Choroid plexus epithelial cell (primary cell): ENCODE data around the gene TNRC6B.

Experiments used
- DNase-seq: peaks from one replicate; pipeline ENCODE4 v3.0.0-alpha.2; 2010; ENCODE audit warnings: low read depth
- H3K4me3 ChIP-seq: 2 replicates; pipeline ENCODE4 v1.5.1; 2011; ENCODE audit warnings: low read depth, mild to moderate bottlenecking, control low read depth, low read length, moderate library complexity
- CTCF ChIP-seq: conservative IDR thresholded peaks from 2 replicates; pipeline ENCODE4 v1.5.1; 2011; ENCODE audit warnings: low read depth, mild to moderate bottlenecking, control low read depth, inconsistent platforms, low read length, moderate library complexity

Gene TNRC6B

GRCh38 chr22:40300884-40301672 lies 123.4 kb downstream of the TNRC6B start:
- H3K4me3 ChIP-seq = no peak overlapping the region
- DNase-seq = no peak
- no peak for TF ChIP-seq CTCF

DNA sequence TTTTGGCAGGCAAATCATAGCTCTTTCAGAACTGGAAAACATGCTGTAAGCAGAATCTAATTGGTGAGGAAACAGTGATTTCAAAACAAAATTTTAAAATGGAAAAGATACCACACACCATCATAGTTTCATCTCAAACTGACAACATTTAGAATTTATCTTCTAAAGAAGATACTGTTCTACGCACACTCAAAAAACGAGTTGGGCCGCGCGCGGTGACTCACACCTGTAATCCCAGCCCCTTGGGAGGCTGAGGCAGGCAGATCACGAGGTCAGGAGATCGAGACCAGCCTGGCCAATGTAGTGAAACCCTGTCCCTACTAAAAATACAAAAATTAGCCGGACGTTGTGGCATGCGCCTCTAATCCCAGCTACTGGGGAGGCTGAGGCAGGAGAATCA lies 124.4 kb downstream of the TNRC6B start:
- no peak overlapping the region for H3K4me3 ChIP-seq
- no peak for DNase-seq
- no peak for TF ChIP-seq CTCF

- no peak for TF ChIP-seq CTCF
- no peak for DNase-seq
- H3K4me3 ChIP-seq = no peak overlapping the region
Measured at GRCh38 chr22:40305625-40306024, 127.9 kb downstream of the TNRC6B start.

DNA sequence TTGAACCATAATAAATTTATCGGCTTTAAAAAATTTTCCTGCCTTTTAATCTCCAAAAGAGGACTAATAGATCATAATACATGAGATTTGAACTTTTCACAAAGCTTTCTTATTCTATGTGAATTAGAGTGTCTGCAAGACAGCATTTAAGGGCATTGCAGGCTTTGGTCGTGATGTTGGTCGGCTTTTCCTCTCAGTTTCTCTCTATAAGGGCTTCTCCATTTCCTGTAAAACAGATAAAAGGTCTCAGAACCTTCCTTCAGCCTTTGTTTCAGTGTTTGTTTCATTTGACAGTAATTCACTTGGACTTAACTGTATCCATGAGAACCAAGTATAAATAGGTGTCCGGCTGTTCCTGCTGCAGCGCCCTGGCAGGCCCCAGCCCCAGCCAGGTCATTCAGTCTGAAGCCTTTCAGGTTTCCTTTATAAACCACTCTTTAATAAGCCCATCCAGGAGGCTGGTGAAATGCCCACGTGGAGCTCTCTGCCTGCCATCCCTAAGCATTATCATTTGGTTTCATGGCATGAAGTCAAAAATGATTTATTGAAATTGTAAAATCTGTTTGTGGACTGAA lies 131.4 kb downstream of the TNRC6B start:
- DNase-seq = no peak
- no peak for TF ChIP-seq CTCF
- no peak overlapping the region for H3K4me3 ChIP-seq

DNA sequence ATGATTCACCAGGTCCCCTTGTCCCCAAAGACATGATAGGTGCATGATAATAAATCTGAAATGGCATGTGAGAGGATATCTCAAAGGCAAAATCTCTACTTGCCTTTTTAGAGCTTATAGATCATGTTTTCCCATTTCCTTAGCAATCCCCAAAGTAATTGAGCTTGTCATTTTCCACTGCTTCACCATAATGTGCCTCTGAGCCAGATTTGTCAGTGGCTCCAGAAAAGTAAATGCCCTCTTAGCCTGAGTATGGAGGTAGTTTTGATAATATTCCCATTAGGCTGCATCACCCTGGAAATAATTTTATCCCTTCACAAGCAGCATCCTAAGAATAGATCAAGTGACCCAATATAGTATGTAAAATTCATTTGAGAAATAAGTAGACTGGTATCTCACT lies 131.9 kb downstream of the TNRC6B start:
- H3K4me3 ChIP-seq = no peak overlapping the region
- DNase-seq = no peak
- no peak for TF ChIP-seq CTCF

GRCh38 chr22:40310081-40310767 lies 132.5 kb downstream of the TNRC6B start:
- H3K4me3 ChIP-seq = no peak overlapping the region
- DNase-seq = peak; percentile 86

More at GRCh38 chr22:40310081-40310767, 132.5 kb downstream of the TNRC6B start:
- TF ChIP-seq CTCF = no peak
